Fibroblast of lung (primary cell): ENCODE measurements around the gene VAV2. TPM values are rescaled to one million over a fixed set of nuclear protein-coding genes. Genes with fewer than 3 reads are reported as not detected.

Experiments
- DNase-seq, 2 donors: peaks; one replicate each; pipeline versions ENCODE4 v3.0.0 to v3.0.0-alpha.2; 2010; ENCODE audit warnings: low read depth in 2 of 2
- H2AFZ ChIP-seq: 2 replicates; pipeline ENCODE4 v1.5.1; 2012; ENCODE audit warnings: low read length, control low read depth, inconsistent platforms
- H3K27ac ChIP-seq: 2 replicates; pipeline ENCODE4 v1.5.1; 2011; ENCODE audit warnings: low read length, control low read depth; ENCODE audit not compliant: insufficient read depth
- H3K27me3 ChIP-seq: 2 replicates; pipeline ENCODE4 v1.5.1; 2011; ENCODE audit warnings: mild to moderate bottlenecking, low read length; ENCODE audit not compliant: control insufficient read depth, insufficient read depth
- H3K36me3 ChIP-seq: 2 replicates; pipeline ENCODE4 v1.5.1; 2011; ENCODE audit warnings: low read length; ENCODE audit not compliant: control insufficient read depth, insufficient read depth
- H3K4me1 ChIP-seq: 2 replicates; pipeline ENCODE4 v1.5.1; 2011; ENCODE audit warnings: low read length; ENCODE audit not compliant: control insufficient read depth, insufficient read depth; ENCODE audit errors: extremely low read depth
- H3K4me2 ChIP-seq: 2 replicates; pipeline ENCODE4 v1.5.1; 2011; ENCODE audit warnings: low read length, control low read depth; ENCODE audit not compliant: insufficient read depth; ENCODE audit errors: extremely low read depth
- H3K4me3 ChIP-seq, 4 experiments: fragments of 200-600 bp in 1 of 4; sonication (generic) in 1 of 4; replicated peaks in 1 of 4; 2 replicates each; pipeline ENCODE4 v1.5.1; 2011 to 2016; ENCODE audit warnings: low read length in 4 of 4, low read depth in 3 of 4, mild to moderate bottlenecking in 3 of 4, control low read depth in 2 of 4, inconsistent platforms in 1 of 4, mixed read lengths in 1 of 4; ENCODE audit not compliant: insufficient read depth in 1 of 4; ENCODE audit errors: control extremely low read depth in 1 of 4
- H3K79me2 ChIP-seq: 2 replicates; pipeline ENCODE4 v1.5.1; 2012; ENCODE audit warnings: mild to moderate bottlenecking, low read length, inconsistent platforms; ENCODE audit not compliant: control insufficient read depth, insufficient read depth
- H3K9ac ChIP-seq: 2 replicates; pipeline ENCODE4 v1.5.1; 2011; ENCODE audit warnings: mild to moderate bottlenecking, low read length, control low read depth; ENCODE audit not compliant: insufficient read depth
- H3K9me3 ChIP-seq: 2 replicates; pipeline ENCODE4 v1.5.1; 2012; ENCODE audit warnings: low read depth, low read length; ENCODE audit not compliant: control insufficient read depth, insufficient read depth
- H4K20me1 ChIP-seq: 2 replicates; pipeline ENCODE4 v1.5.1; 2011; ENCODE audit warnings: low read length; ENCODE audit not compliant: control insufficient read depth, insufficient read depth; ENCODE audit errors: extremely low read depth
- CTCF ChIP-seq, 2 donors: IDR thresholded peaks in 1 of 2; conservative IDR thresholded peaks in 1 of 2; 1 replicate in 1 of 2; 2 replicates in 1 of 2; pipeline ENCODE4 v1.5.1; 2011 to 2012; ENCODE audit warnings: low read length in 2 of 2, control low read depth in 1 of 2, inconsistent platforms in 1 of 2, low read depth in 1 of 2, mild to moderate bottlenecking in 1 of 2
- EZH2 ChIP-seq: IDR thresholded peaks from 2 replicates; pipeline ENCODE4 v1.5.1; 2012; ENCODE audit warnings: low read length, control low read depth, mild to moderate bottlenecking; ENCODE audit errors: missing control alignments
- polyA plus RNA-seq, 2 donors: library from polyadenylated mRNA; depleted of rRNA in 1 of 2; stranded (reverse) in 1 of 2; unstranded in 1 of 2; fragments of >200 nt; gene quantifications; 2 replicates each; pipeline ENCODE4 v1.2.1, GENCODE V29; 2011 to 2012; ENCODE audit warnings: missing spikeins in 1 of 2
- total RNA-seq: library from RNA; depleted of rRNA; stranded (reverse); fragments of >200 nt; gene quantifications from 2 replicates; pipeline ENCODE4 v1.2.1, GENCODE V29; 2014

Gene VAV2
- total and polyA plus RNA-seq, 2 donors (not counting 1 experiment from before 2014, with no cell fraction given): 13.7 to 17.7 TPM

GRCh38 chr9:133797406-133798105 is 194.6 kb downstream of the VAV2 start:
- TF ChIP-seq CTCF (conservative IDR thresholded peaks at IDR 0.05 in 1 of 2, IDR thresholded peaks at IDR 0.05 in 1 of 2; ENCODE audit: low read depth in 1 of 2, low read length in 2 of 2) (no peak), EZH2 (no peak)
- Histone ChIP-seq H3K4me3 (no peak overlapping the region), H3K4me1 (no peaks in the 10 kb centered on the region), H3K9ac (no peak overlapping the region), H3K27me3 (no peaks in the 10 kb centered on the region), H4K20me1 (no peaks in the 10 kb centered on the region), H3K4me2 (no peak overlapping the region), H3K9me3 (no peaks in the 10 kb centered on the region), H3K36me3 (peaks cover 1% of the 10 kb centered on the region), H2AFZ (no peak overlapping the region), H3K79me2 (no peaks in the 10 kb centered on the region), H3K27ac (no peak overlapping the region)
- DNase-seq: no peak

- Histone ChIP-seq H4K20me1 (no peaks in the 10 kb centered on the region), H3K27me3 (no peaks in the 10 kb centered on the region), H3K9me3 (no peaks in the 10 kb centered on the region)
These were observed 195.6 kb downstream of the VAV2 start for GRCh38 chr9:133796562-133796961.

GRCh38 chr9:133795049-133795448 is 197.1 kb downstream of the VAV2 start:
- no peaks in the 10 kb centered on the region for H3K9me3 ChIP-seq
- H3K27ac ChIP-seq: no peak overlapping the region
- H3K36me3 ChIP-seq: peaks cover 8% of the 10 kb centered on the region
- no peaks in the 10 kb centered on the region for H3K4me1 ChIP-seq
- no peak overlapping the region for H3K4me2 ChIP-seq
- H3K9ac ChIP-seq: no peak overlapping the region
- H3K4me3 ChIP-seq: no peak overlapping the region
- H2AFZ ChIP-seq: no peak overlapping the region
- TF ChIP-seq CTCF (conservative IDR thresholded peaks at IDR 0.05 in 1 of 2, IDR thresholded peaks at IDR 0.05 in 1 of 2; ENCODE audit: low read depth in 1 of 2, low read length in 2 of 2) (no peak), EZH2 (no peak)
- no peaks in the 10 kb centered on the region for H3K79me2 ChIP-seq
- DNase-seq: no peak
- H4K20me1 ChIP-seq: no peaks in the 10 kb centered on the region
- no peaks in the 10 kb centered on the region for H3K27me3 ChIP-seq

More at GRCh38 chr9:133796562-133796961, 195.6 kb downstream of the VAV2 start:
- no peaks in the 10 kb centered on the region for H3K79me2 ChIP-seq
- H3K36me3 ChIP-seq: peaks cover 5% of the 10 kb centered on the region
- no peak overlapping the region for H3K4me3 ChIP-seq
- DNase-seq: no peak
- H3K4me2 ChIP-seq: no peak overlapping the region
- no peaks in the 10 kb centered on the region for H3K4me1 ChIP-seq
- H3K9ac ChIP-seq: no peak overlapping the region
- no peak for TF ChIP-seq CTCF (conservative IDR thresholded peaks at IDR 0.05 in 1 of 2, IDR thresholded peaks at IDR 0.05 in 1 of 2; ENCODE audit: low read depth in 1 of 2, low read length in 2 of 2)
- no peak for TF ChIP-seq EZH2
- no peak overlapping the region for H2AFZ ChIP-seq
- H3K27ac ChIP-seq: no peak overlapping the region
